ENCODE results near the gene WHRN.

DNA sequence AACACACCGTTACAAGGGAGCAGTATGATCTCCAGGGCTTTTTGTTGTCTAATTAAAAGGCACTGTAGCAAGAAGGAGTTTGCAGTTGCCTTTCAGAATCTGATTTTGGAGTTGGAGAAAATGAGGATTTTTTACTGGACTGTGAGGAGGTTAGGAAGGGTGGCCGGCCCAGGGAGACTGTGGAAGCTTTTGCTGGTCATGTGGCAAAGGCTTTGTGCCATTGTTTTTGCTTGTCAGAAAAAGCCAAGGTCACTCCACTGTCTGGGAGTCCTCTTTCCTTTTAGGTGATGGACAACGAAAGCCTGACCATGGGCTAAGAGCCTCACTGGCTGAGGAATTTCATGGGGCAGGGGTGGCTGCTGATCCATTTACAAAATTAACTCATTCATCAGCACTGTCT, 10.3 kb upstream of the WHRN start:
- TF ChIP-seq, protein P1, sequence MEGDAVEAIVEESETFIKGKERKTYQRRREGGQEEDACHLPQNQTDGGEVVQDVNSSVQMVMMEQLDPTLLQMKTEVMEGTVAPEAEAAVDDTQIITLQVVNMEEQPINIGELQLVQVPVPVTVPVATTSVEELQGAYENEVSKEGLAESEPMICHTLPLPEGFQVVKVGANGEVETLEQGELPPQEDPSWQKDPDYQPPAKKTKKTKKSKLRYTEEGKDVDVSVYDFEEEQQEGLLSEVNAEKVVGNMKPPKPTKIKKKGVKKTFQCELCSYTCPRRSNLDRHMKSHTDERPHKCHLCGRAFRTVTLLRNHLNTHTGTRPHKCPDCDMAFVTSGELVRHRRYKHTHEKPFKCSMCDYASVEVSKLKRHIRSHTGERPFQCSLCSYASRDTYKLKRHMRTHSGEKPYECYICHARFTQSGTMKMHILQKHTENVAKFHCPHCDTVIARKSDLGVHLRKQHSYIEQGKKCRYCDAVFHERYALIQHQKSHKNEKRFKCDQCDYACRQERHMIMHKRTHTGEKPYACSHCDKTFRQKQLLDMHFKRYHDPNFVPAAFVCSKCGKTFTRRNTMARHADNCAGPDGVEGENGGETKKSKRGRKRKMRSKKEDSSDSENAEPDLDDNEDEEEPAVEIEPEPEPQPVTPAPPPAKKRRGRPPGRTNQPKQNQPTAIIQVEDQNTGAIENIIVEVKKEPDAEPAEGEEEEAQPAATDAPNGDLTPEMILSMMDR (IDR thresholded peaks at IDR 0.05): no peak
- TF ChIP-seq EZH2 (IDR thresholded peaks at IDR 0.05) (no peak), EZH2phosphoT487 (IDR thresholded peaks at IDR 0.05) (no peak)
